GM12801 (cell line): ENCODE measurements around the gene STARD3.

Source experiments
- TF ChIP-seq, protein P1 (sequence below): IDR thresholded peaks from one replicate; pipeline ENCODE4 v1.5.1; 2011; ENCODE audit warnings: control low read depth; ENCODE audit not compliant: insufficient read length; ENCODE audit errors: extremely low read depth

STARD3 gene

DNA sequence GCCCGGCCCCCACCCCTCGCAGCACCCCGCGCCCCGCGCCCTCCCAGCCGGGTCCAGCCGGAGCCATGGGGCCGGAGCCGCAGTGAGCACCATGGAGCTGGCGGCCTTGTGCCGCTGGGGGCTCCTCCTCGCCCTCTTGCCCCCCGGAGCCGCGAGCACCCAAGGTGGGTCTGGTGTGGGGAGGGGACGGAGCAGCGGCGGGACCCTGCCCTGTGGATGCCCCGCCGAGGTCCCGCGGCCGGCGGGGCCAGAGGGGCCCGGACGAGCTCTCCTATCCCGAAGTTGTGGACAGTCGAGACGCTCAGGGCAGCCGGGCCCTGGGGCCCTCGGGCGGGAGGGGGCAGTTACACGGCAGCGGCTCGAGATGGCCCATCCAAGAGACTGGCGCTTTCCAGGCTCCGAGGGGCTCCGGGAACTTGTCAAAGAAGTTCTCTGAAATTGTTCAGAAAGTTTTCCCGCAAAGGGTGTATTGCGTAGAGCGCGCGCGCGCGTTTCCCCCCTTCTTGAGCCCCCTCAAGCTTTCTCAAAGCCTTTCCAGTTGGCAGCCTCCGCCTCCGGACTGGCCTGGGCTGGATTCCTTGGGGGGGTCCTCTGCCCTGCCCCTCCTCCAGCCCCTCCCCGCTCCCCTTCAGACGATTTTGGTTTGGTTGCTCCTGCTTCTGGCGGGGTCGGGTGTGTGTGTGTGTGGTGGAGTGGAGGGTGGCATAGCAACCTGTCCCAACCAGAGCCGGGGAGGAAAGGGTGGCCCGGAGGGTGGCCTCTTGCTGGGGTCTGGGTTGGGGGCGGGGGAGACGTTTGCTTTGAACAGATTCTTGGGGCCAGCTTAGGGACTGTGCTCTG lies 63.4 kb downstream of the STARD3 start:
- TF ChIP-seq, protein P1, sequence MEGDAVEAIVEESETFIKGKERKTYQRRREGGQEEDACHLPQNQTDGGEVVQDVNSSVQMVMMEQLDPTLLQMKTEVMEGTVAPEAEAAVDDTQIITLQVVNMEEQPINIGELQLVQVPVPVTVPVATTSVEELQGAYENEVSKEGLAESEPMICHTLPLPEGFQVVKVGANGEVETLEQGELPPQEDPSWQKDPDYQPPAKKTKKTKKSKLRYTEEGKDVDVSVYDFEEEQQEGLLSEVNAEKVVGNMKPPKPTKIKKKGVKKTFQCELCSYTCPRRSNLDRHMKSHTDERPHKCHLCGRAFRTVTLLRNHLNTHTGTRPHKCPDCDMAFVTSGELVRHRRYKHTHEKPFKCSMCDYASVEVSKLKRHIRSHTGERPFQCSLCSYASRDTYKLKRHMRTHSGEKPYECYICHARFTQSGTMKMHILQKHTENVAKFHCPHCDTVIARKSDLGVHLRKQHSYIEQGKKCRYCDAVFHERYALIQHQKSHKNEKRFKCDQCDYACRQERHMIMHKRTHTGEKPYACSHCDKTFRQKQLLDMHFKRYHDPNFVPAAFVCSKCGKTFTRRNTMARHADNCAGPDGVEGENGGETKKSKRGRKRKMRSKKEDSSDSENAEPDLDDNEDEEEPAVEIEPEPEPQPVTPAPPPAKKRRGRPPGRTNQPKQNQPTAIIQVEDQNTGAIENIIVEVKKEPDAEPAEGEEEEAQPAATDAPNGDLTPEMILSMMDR, result no peak

DNA sequence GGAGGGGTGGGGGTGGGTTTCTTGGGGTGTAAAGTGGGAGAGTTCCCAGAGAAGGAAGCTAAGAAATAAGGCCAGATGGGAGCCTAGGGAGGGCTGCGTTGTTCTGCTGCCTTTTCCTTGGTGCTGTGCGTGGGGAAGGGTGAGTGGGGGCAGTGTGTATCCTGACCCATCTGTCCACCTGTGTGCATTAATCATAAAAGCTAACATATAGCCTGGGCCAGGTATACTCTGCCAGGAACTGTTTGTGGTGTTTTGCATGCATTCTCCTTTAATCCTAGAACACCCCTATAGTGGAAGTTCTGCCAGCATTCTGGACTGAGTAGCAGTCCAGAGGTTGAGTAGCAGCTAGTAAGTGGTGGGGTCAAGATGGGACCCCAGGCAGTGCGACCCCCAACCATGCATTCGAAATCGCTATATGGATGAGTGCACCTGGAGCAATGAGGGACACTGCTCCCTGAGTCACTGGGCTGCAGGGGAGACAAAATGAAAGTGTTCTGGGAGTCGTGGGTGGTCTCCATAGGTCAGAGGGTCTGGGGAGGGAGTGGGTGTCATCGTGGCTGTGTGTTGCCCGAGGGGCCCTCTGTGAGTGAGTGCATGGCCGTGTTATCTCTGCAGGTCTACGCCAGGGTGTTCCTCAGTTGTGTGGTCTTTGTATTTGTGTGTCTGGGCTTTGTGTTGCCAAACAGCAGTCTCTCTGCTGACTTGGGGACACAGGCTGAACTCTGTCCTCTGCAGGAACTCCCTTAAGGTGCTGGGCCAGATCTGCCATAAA lies 64.3 kb downstream of the STARD3 start:
- TF ChIP-seq, protein P1, result no peak

DNA sequence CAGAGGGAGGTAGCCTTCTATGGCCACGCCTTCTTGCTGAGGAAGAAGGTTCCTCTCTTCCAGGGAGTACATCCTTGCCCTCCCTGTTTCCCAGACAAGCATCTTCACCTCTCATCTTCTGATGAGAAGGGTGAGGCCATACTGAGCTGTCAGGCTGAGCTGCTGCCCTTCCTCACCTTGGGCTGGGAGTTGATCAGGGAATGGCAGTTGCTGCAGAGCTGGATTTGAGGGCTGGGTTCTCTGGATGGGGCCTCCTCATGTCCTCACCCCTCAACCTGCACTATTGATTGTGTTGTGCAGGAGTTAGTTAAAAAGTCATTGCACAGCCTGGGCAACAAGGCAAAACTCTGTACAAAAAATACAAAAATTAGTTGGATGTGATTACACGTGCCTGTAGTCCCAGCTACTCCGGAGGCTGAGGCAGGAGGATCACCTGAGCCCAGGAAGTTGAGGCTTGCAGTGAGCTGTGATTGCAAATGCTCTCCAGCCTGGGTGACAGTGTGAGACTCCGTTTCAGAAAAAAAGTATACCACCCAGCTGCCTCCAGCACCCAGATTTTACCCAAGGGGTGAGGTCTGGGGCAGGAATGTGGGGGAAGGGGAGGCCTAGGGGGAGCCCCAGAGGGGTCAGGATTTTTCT lies 65.0 kb downstream of the STARD3 start:
- TF ChIP-seq, protein P1, result no peak

DNA sequence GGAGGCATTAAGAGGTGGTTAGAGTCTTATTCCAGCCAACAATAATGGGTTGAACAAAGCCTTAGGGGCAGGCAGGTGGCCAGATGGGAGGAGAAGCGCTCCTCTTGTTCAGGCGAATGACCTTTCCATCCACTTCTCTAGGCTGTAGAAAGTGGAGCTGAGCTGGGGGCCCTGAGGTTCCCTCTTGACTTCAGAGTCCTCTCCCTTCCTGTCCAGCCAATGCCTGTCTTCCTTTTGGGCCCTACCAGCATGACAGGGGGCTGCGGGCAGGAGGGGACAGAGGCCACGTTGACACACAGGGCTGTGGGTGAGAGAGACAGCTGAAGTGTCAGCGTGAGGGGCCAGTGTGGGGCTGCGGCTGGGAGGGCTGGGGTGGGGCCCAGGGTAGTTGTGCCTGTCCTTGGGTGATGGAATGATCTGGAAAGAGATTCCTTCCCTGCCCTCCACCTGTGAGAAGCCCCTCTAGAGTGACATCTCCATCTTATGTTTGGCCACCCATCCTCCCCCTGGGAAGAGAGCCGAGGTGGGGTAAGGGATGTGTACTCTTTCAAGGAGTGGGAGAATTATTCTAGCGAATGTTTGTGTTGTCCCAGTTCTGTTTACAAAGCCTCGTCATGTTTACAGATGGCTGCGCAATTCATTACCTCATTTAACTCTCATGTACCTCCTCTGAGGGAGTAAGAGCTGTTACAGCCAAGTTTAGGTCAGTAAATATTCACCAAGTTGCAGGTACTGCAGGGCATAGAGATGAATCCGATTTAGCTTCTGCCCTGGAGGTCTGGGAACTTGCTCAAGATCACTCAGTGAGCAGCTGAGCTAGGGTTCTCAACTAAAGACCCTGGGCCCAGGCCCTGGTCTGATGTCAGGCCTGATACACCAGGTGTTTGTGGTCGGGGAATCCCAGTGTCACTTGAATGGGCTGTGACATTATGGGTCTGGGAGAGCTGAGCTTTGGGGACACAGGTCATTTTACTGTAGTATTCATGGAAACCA lies 66.3 kb downstream of the STARD3 start:
- TF ChIP-seq, protein P1, result no peak

DNA sequence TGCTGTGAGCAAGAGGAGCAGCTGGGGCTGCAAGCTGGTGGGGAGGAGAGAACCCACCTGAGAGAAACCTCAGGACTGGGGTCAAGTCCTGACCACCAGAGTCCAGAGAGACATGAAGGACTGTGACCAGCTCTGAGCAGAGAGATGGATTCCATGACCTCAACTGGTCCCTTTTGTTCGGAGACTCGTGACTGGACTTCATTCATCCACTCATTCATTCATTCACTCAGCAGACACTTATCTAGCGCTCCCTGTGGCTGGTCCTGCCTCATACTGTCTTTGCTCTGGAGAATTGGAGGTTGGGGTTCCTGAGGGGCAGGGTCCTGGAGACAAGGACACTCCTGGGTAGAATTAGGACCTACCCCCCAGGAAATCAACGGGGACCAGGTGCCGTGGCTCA lies 67.0 kb downstream of the STARD3 start:
- TF ChIP-seq, protein P1, result no peak

DNA sequence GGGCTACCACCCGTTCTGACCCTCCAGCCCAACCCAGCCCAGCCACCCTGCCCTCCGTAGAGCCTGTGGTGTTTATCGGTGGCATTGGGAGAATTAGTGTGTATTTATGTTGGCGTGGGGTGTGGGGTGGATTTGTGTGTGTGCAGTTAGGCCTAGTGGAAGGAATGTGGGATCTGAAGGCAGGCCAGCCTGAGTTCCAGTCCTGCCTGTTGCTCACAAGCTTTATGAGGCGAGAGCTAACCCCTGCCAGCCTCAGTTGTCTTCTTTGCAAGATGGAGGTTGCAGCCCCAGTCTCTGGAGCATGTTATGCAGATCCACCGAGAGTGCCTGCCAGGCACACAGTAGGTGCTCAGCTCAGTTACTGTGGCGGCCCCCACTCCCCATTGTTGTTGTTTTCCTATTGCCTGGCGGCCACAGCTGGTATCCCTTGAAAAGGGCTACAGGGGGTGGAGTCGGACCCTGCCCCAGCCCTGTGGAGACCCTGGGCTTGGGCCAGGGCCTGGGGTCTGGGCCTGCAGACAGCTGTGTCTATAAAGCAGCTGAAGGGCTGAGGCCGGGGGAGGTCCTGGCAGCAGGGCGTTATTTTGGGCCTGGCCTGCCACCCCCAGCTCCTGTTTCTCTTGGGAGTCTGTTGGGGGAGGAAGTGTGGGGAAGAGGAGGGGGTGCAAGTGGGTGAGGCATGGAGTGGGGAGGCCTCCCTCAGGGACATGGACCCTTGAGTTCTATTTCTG lies 68.0 kb downstream of the STARD3 start:
- TF ChIP-seq, protein P1, result no peak
